GM13977 (cell line): ENCODE results near the gene DNAJC3.

ENCODE experiments used
- DNase-seq: peaks from one replicate; pipeline ENCODE4 v3.0.0; 2012; ENCODE audit warnings: low spot score
- in situ Hi-C: fragments of 300-500 bp; cut with MboI; formaldehyde crosslinking; loops from one replicate; pipeline ENCODE4 v1.12.0; 2022; ENCODE audit warnings: low sequenced_read_pairs, low pct_unique_long_range_greater_than_20kb, mixed read lengths, inconsistent platforms; ENCODE audit not compliant: unreplicated experiment
- TF ChIP-seq, protein P1 (sequence below): IDR thresholded peaks from 2 replicates; pipeline ENCODE4 v1.5.1; 2012; ENCODE audit warnings: mild to moderate bottlenecking, control low read depth; ENCODE audit not compliant: insufficient read depth; ENCODE audit errors: extremely low read depth, missing control alignments

The DNAJC3 gene

DNA sequence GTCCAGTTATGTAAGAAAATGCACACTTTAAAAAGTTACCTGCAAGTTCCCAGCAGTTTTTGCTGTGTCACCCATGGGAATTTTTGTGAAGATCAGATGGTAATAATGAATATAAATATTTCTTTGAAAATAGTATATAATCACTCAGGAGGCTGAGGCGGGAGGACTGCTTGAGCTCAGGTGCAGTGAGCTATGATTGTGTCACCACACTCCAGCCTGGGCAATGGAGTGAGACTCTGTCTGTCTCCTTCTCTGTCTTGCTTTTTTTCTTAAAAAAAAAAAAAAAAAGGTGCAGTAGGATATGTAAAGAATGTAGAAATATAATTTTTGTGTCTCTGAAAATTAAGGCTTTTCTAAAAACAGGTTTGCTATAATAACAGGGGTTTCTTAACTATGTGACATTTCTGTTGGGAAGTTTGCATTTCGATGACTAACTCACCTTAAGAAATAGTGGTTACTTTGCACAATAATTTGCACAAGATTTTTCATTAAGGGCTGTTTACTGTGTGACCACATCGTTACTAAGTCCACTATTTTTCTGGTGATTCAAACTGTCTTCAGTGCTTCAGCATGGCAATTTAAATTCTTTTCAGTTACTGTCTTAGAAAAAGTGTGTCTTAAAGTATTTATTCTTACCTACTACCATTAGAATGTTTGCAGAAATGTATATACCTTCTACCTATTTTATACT lies 37.3 kb downstream of the DNAJC3 start:
- no peak for DNase-seq
- TF ChIP-seq, protein P1, sequence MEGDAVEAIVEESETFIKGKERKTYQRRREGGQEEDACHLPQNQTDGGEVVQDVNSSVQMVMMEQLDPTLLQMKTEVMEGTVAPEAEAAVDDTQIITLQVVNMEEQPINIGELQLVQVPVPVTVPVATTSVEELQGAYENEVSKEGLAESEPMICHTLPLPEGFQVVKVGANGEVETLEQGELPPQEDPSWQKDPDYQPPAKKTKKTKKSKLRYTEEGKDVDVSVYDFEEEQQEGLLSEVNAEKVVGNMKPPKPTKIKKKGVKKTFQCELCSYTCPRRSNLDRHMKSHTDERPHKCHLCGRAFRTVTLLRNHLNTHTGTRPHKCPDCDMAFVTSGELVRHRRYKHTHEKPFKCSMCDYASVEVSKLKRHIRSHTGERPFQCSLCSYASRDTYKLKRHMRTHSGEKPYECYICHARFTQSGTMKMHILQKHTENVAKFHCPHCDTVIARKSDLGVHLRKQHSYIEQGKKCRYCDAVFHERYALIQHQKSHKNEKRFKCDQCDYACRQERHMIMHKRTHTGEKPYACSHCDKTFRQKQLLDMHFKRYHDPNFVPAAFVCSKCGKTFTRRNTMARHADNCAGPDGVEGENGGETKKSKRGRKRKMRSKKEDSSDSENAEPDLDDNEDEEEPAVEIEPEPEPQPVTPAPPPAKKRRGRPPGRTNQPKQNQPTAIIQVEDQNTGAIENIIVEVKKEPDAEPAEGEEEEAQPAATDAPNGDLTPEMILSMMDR = no peak
- in situ Hi-C loops = no loop called here

GRCh38 chr13:95716231-95716630 lies 39.3 kb downstream of the DNAJC3 start:
- no peak for DNase-seq
- TF ChIP-seq, protein P1 = no peak
- in situ Hi-C loops = no loop called here

DNA sequence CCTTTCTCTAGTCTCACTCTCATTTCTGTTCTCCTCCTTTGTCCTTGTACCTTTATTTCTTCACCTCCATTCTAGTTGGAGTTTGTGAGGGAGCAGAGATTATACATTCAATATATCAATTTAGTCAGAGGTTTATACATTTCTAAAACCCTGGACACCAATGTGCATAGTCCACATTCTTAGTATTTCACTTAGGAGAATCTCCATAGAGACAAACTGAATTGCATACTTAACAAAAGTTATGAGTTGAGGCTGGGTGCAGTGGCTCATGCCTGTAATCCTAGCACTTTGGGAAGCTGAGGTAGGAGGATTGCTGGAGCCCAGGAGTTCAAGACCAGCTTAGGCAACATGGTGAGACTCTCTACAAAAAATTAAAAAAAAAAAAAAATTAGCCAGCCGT lies 45.3 kb downstream of the DNAJC3 start:
- TF ChIP-seq, protein P1 = no peak
- in situ Hi-C loops = no loop called here
- DNase-seq = no peak

DNA sequence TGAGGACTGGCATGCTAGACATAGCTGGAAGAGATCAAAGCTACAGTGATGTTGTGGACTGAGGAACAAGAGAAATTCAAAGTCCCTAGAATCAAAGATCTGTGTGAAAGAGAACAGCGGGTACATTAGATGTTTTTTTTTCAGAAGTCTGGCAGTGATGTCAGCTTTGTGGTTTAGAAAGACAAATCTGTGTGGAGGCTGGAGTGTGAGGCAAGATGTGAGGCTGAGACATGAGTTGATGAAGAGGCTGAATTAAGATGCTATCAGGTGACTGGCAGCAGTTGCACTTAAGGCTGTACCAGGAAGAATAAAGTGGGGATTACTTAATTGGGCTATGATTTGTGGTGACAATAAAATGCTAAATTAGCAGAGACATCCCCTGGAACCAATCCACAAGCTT lies 46.5 kb downstream of the DNAJC3 start:
- DNase-seq = no peak
- TF ChIP-seq, protein P1 = no peak
- in situ Hi-C loops = no loop called here

DNA sequence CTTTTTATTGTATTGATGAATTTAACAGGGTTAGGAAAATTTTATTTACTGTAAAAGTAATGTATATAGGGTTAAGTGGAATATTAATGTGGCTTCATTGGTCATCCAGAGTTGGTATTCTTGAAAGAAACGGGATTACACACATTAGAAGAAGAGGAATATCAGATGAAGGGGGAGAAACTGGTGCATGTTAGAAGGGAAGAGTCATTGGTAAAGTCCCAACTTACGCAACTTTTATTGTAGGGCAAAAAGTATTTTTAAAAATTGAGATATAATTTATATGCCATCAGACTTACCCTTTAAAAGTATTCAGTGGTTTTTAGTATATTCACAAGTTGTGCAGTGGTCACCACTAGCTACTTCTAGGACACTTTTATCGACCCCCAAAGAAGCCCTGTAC lies 47.3 kb downstream of the DNAJC3 start:
- TF ChIP-seq, protein P1 = no peak
- DNase-seq = no peak
- in situ Hi-C loops = no loop called here

DNA sequence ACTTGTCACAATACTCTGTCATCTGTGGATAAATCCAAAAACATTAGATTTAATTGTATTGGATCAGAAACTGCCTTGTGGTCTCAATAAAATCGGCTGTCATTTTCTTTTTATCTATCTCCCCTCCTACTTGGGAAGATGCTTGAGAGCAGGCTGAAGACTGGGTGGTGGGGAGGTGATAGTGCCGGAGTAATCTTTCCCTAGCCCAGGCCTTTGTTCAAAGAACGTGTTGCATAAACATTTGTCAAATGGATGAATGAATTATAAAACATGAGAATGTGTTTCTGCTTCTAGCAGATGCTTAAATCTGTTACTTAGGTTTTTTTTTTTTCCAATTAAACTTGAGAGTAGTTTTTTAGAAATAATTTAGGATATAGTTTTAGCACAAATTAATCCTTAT lies 49.9 kb downstream of the DNAJC3 start:
- TF ChIP-seq, protein P1 = no peak
- no peak for DNase-seq
- in situ Hi-C loops = no loop called here
